Epithelial cell of alveolus of lung (primary cell): ENCODE data around the gene POTEF. TPM values are rescaled to one million over a fixed set of nuclear protein-coding genes. Genes with fewer than 3 reads are reported as not detected.

ENCODE experiments used
- total RNA-seq: library from RNA; depleted of rRNA; stranded (reverse); fragments of >200 nt; gene quantifications from 2 replicates; pipeline ENCODE4 v1.2.1, GENCODE V29; 2015

Gene POTEF
- not detected in 2 replicates for total RNA-seq

DNA sequence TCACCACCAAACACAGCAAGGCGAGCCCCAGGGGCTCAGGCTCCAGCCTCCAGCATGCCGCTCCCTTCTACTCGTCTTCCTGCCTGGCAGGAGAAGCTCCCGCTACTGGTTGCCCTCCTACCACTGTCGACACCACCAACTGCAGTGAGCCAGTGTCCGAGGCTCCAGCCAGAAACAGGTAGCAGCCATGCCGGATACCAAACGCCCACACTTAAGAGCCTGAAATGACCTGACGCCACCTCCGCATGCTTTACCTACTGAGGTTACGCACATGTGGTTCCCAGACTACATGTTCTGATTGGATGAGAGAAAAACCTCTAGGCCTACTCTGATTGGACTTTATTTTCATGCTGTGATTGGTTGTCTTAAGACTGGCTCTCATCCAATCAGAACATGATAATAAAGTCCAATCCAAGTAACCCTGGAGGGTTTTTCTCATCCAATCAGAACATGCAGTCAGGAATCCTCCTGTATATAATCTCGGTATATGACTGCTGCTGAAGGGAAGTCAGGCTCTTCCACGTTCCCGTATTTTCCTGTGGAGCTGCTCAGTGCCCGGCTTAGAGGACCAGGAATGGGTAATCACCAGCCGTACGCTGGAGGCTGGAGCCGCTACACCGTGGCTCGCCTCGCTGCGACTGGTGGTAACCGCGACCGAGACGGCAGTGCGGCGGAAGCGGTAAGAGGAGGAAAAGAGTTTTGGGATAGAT, at the start of gene POTEF:
POTEF (minus strand) TSS at position 103 of the 710 bp plus-strand sequence. CDS start 8,707 bp downstream, outside the sequence.

DNA sequence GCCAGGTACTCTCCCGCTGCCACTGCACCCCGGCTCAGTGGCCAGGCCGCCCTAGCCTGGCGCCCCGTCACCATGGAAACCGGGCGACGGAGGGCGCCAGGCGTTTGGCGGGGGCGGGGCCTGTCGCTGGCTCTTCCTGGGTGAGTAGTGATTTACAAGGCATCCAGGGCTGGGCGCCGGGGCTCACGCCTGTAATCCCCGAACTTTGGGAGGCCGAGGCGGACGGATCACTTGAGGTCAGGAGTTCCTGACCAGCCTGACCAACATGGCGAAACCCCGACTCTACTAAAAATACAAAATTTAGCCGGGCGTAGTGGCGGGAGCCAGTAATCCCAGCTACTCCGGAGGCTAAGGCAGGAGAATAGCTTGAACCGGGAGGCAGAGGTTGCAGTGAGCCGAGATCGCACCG, 16.0 kb upstream of the POTEF start, which contains the start of gene CCDC74B:
CCDC74B (minus strand) TSS at position 107 of the 409 bp plus-strand sequence. CDS start 116 bp downstream, outside the sequence.

Other genes starting within 250 kb of the POTEF start
- under 0.01 TPM in 1 of 2 replicates, not detected in the other for gene RAB6C, start 149.6 kb downstream of the POTEF start, total RNA-seq
- gene CCDC74B, start 15.9 kb upstream of the POTEF start, total RNA-seq, result 5.4 and 17.9 TPM in 2 replicates
- 39.2 and 47.1 TPM in 2 replicates for gene SMPD4, start 52.4 kb upstream of the POTEF start, total RNA-seq
- gene MZT2B, start 53.0 kb upstream of the POTEF start, total RNA-seq, result 263 and 313 TPM in 2 replicates
- not detected in 2 replicates for gene TUBA3E, start 69.2 kb upstream of the POTEF start, total RNA-seq
- 59.9 and 102 TPM in 2 replicates for gene IMP4, start 213.7 kb upstream of the POTEF start, total RNA-seq
- gene PTPN18, start 226.8 kb upstream of the POTEF start, total RNA-seq, result 14.1 and 22.9 TPM in 2 replicates